Astrocyte of the spinal cord (primary cell): ENCODE results near the gene MCU.

Experiments
- DNase-seq: peaks from one replicate; pipeline ENCODE4 v3.0.0; 2011; ENCODE audit warnings: low read depth, low spot score
- H3K4me3 ChIP-seq: 2 replicates; pipeline ENCODE4 v1.5.1; 2011; ENCODE audit warnings: low read depth, mild to moderate bottlenecking, low read length, moderate library complexity
- CTCF ChIP-seq: IDR thresholded peaks from 2 replicates; pipeline ENCODE4 v1.5.1; 2012; ENCODE audit warnings: low read depth, mild to moderate bottlenecking, low read length, inconsistent platforms
- in situ Hi-C: cut with HindIII; loops from 2 replicates; pipeline ENCODE4 v1.10.0; 2017; ENCODE audit warnings: low sequenced_read_pairs

The MCU gene

GRCh38 chr10:72927485-72927884, 235.5 kb downstream of the MCU start:
- no peak for TF ChIP-seq CTCF
- H3K4me3 ChIP-seq, result no peak overlapping the region
- in situ Hi-C loops, result no loop called here
- no peak for DNase-seq

GRCh38 chr10:72928798-72929197, 236.9 kb downstream of the MCU start:
- no peak for DNase-seq
- no peak overlapping the region for H3K4me3 ChIP-seq
- no peak for TF ChIP-seq CTCF
- in situ Hi-C loops, result no loop called here

- in situ Hi-C loops, result no loop called here
- no peak for DNase-seq
- H3K4me3 ChIP-seq, result no peak overlapping the region
- TF ChIP-seq CTCF, result no peak
Measured at GRCh38 chr10:72930276-72930675, 238.3 kb downstream of the MCU start.

- H3K4me3 ChIP-seq, result no peak overlapping the region
- in situ Hi-C loops, result no loop called here
- no peak for DNase-seq
- no peak for TF ChIP-seq CTCF
Measured at GRCh38 chr10:72932259-72933015, 240.5 kb downstream of the MCU start.

- no peak for DNase-seq
- no peak overlapping the region for H3K4me3 ChIP-seq
- in situ Hi-C loops, result no loop called here
- no peak for TF ChIP-seq CTCF
Measured at GRCh38 chr10:72935361-72935760, 243.4 kb downstream of the MCU start.
